ENCODE results near the gene CEMIP2. TPM values are rescaled to one million over a fixed set of nuclear protein-coding genes. Genes with fewer than 3 reads are reported as not detected.

The CEMIP2 gene
- total and polyA plus RNA-seq, 4 donors: 37.3 to 150 (median 89.9) TPM

GRCh38 chr9:71790296-71790695 lies 22.0 kb upstream of the CEMIP2 start:
- WGBS, 2 donors: 97% methylated on average over 1 of the region's 1 CpG
- ATAC-seq (ENCODE audit: insufficient read depth, low FRiP score) (no peak), DNase-seq (no peak)
- Histone ChIP-seq H3K9me3 (ENCODE audit: control insufficient read depth in 4 of 4, insufficient read depth in 3 of 4, low read length in 3 of 4) (peaks cover 0 to 2% (median 0%) of the 10 kb centered on the region in 4 donors), H3K27ac (ENCODE audit: low read depth in 1 of 2, low read length in 1 of 2) (no peak overlapping the region), H3K9ac (ENCODE audit: insufficient read depth in 1 of 2, low read length in 2 of 2) (no peak overlapping the region), H3K4me1 (ENCODE audit: control insufficient read depth in 5 of 5, insufficient read depth in 5 of 5, low read length in 5 of 5) (peaks cover 0 to 4% (median 0%) of the 10 kb centered on the region in 5 donors), H3K4me3 (no peak overlapping the region), H3K36me3 (ENCODE audit: control insufficient read depth in 4 of 4, insufficient read depth in 4 of 4, low read length in 4 of 4) (no peaks in the 10 kb centered on the region), H3K27me3 (ENCODE audit: control insufficient read depth in 3 of 3, insufficient read depth in 3 of 3, low read length in 2 of 3) (no peaks in the 10 kb centered on the region)
- no peak for TF ChIP-seq CTCF (IDR thresholded peaks at IDR 0.05; ENCODE audit: control extremely low read depth, extremely low read depth)

GRCh38 chr9:71783120-71783523 lies 14.8 kb upstream of the CEMIP2 start:
- no peak overlapping the region for H3K9ac ChIP-seq (ENCODE audit: insufficient read depth in 1 of 2, low read length in 2 of 2)
- H3K4me3 ChIP-seq: no peak overlapping the region
- ATAC-seq (ENCODE audit: insufficient read depth, low FRiP score): peak; percentile 40
- H3K9me3 ChIP-seq (ENCODE audit: control insufficient read depth in 4 of 4, insufficient read depth in 3 of 4, low read length in 3 of 4): no peaks in the 10 kb centered on the region
- H3K27me3 ChIP-seq (ENCODE audit: control insufficient read depth in 3 of 3, insufficient read depth in 3 of 3, low read length in 2 of 3): no peaks in the 10 kb centered on the region
- DNase-seq: peak in 1 of 3 donors; percentile 24
- TF ChIP-seq CTCF (IDR thresholded peaks at IDR 0.05; ENCODE audit: control extremely low read depth, extremely low read depth): no peak
- peak overlapping the region in 1 of 2 donors; percentile 9 for H3K27ac ChIP-seq (ENCODE audit: low read depth in 1 of 2, low read length in 1 of 2)
- 42 to 63% methylated on average over 9 of the region's 9 CpGs for WGBS, 2 donors
- H3K4me1 ChIP-seq (ENCODE audit: control insufficient read depth in 5 of 5, insufficient read depth in 5 of 5, low read length in 5 of 5): peaks cover 0 to 5% (median 0%) of the 10 kb centered on the region in 5 donors
- H3K36me3 ChIP-seq (ENCODE audit: control insufficient read depth in 4 of 4, insufficient read depth in 4 of 4, low read length in 4 of 4): no peaks in the 10 kb centered on the region

GRCh38 chr9:71781391-71781790 lies 13.1 kb upstream of the CEMIP2 start:
- no peak for DNase-seq
- H3K27ac ChIP-seq (ENCODE audit: low read depth in 1 of 2, low read length in 1 of 2): no peak overlapping the region
- H3K4me1 ChIP-seq (ENCODE audit: control insufficient read depth in 5 of 5, insufficient read depth in 5 of 5, low read length in 5 of 5): peaks cover 0 to 5% (median 0%) of the 10 kb centered on the region in 5 donors
- no peak for ATAC-seq (ENCODE audit: insufficient read depth, low FRiP score)
- TF ChIP-seq CTCF (IDR thresholded peaks at IDR 0.05; ENCODE audit: control extremely low read depth, extremely low read depth): no peak
- H3K36me3 ChIP-seq (ENCODE audit: control insufficient read depth in 4 of 4, insufficient read depth in 4 of 4, low read length in 4 of 4): no peaks in the 10 kb centered on the region
- H3K9me3 ChIP-seq (ENCODE audit: control insufficient read depth in 4 of 4, insufficient read depth in 3 of 4, low read length in 3 of 4): no peaks in the 10 kb centered on the region
- H3K4me3 ChIP-seq: no peak overlapping the region
- H3K9ac ChIP-seq (ENCODE audit: insufficient read depth in 1 of 2, low read length in 2 of 2): no peak overlapping the region
- no peaks in the 10 kb centered on the region for H3K27me3 ChIP-seq (ENCODE audit: control insufficient read depth in 3 of 3, insufficient read depth in 3 of 3, low read length in 2 of 3)

GRCh38 chr9:71780953-71781352 lies 12.6 kb upstream of the CEMIP2 start:
- peaks cover 0 to 5% (median 0%) of the 10 kb centered on the region in 5 donors for H3K4me1 ChIP-seq (ENCODE audit: control insufficient read depth in 5 of 5, insufficient read depth in 5 of 5, low read length in 5 of 5)
- no peak for TF ChIP-seq CTCF (IDR thresholded peaks at IDR 0.05; ENCODE audit: control extremely low read depth, extremely low read depth)
- 86 to 93% methylated on average over 3 of the region's 3 CpGs for WGBS, 2 donors
- no peak for ATAC-seq (ENCODE audit: insufficient read depth, low FRiP score)
- no peak overlapping the region for H3K9ac ChIP-seq (ENCODE audit: insufficient read depth in 1 of 2, low read length in 2 of 2)
- H3K27ac ChIP-seq (ENCODE audit: low read depth in 1 of 2, low read length in 1 of 2): no peak overlapping the region
- no peaks in the 10 kb centered on the region for H3K27me3 ChIP-seq (ENCODE audit: control insufficient read depth in 3 of 3, insufficient read depth in 3 of 3, low read length in 2 of 3)
- H3K4me3 ChIP-seq: no peak overlapping the region
- no peak for DNase-seq
- no peaks in the 10 kb centered on the region for H3K36me3 ChIP-seq (ENCODE audit: control insufficient read depth in 4 of 4, insufficient read depth in 4 of 4, low read length in 4 of 4)
- no peaks in the 10 kb centered on the region for H3K9me3 ChIP-seq (ENCODE audit: control insufficient read depth in 4 of 4, insufficient read depth in 3 of 4, low read length in 3 of 4)
